NCI-H345 treated with DMSO at 0.1 percent for 48 hours (cell line): ENCODE measurements around the gene KCTD21.
A peak's percentile ranks its signal among the peaks of the same experiment; 100 is the strongest.

Source experiments
- DNase-seq: peaks from one replicate; lab custom pipeline; 2025; ENCODE audit not compliant: unreplicated experiment; lab: John Stamatoyannopoulos, UW

KCTD21 gene

GRCh38 chr11:78202733-78203167, 14.3 kb upstream of the KCTD21 start:
- no peak for DNase-seq

DNA sequence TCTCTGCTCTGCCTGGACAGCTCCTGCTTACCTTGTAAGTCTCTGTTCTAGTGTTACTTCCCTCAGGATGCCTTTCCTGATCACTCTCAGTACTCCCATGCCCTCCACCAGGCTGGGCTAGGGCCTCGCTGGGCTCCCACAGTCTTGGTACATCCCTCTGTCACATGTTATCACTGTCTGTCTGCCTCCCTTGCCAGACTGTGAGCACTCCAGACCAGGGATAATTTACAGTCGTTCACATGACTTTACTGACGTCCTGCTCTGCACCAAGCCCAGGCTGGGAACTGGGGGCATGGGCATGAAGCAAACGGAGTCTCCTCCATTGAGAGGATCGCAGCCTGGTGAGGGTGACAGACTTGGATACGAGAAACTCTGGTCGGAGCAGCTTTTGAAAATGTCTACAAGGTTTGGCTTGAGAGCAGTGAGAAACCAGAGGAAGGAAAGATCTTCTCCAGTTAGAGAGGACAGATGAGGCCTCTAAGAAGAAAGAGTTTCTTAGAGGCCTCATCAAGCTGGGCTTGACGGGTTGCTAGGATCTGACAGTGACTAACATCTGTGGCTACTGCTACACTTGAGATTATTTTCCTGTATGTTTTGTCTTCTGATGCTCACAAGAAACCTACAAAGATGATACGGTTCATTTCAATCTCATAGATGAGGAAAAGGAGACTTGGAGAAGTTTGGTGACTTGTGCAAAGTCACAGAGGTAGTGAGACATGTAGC, 12.8 kb upstream of the KCTD21 start:
- DNase-seq: no peak

DNA sequence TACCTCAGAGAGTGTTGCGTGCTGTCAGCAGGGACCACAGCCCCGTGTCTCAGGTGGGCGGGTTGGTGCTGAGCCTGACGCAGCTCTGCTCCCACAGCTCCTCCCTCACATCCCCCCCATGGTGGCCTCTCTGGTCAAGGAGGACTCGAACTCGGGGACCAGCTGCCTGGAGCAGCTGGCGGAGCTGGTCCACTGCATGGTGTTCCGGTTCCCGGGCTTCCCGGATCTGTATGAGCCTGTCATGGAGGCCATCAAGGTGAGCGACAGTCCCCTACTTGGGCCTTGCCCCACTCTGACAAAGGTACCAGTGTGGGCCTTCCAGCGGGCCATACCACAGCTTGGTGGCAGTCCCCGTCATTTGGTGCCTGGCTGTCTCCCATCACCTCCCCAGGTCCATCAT, 12.1 kb upstream of the KCTD21 start:
- DNase-seq: no peak

DNA sequence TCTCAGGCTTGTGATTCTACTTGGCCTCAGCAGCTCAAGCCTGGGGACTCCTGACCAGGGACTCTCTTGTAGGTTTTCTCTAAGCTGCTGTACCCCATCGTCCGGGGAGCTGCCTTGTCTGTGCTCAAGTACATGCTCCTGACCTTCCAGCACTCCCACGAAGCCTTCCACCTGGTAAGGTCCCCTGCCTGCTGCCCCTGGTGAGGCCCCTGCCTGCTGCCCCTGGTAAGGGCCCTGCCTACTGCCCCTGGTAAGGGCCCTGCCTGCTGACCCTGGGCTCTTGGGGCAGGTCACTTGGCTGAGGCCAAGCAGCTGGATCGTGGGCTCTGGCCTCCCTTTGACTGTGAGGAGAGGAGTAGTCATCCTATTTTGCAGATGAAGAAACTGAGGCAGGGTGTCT, 11.6 kb upstream of the KCTD21 start:
- DNase-seq: no peak

DNA sequence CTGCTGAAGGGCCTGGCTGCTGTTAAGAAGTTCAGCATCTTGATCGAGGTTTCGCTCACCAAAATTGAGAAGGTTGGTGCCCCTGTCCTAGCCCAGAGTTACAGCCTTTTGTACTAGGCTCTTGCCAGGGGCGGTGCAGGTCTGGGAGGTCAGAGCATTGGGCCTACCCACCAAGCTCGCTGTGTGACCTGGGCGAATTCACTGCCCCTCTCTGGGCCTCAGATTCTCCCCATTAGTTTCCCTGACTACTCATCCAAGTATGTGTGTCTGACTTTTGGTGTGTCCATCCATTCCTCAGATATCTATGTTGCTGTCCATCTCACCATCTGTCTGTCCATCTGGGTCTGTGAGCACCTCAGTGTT, 11.2 kb upstream of the KCTD21 start:
- DNase-seq: no peak

- no peak for DNase-seq
These were observed 10.7 kb upstream of the KCTD21 start for GRCh38 chr11:78199015-78199652.

GRCh38 chr11:78197816-78198215, 9.4 kb upstream of the KCTD21 start:
- DNase-seq: no peak

DNA sequence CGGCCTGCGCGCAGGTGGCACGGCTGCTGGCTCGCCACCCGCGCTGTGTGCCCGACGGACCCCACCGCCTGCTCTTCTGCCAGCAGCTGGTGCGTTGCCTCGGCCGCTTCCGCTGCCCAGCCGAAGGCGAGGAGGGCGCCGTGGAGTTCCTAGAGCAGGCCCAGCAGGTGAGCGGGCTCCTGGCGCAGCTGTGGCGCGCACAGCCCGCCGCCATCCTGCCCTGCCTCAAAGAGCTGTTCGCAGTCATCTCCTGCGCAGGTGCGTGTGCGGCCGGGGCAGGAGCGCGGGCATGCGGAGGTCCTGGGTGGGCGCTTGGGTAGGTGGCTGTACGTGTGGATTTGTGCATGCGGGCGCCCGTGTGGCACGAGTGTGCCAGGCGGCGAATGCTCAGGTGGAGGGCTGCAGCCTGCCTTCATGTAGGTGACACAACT, 8.2 kb upstream of the KCTD21 start:
- DNase-seq: no peak

DNA sequence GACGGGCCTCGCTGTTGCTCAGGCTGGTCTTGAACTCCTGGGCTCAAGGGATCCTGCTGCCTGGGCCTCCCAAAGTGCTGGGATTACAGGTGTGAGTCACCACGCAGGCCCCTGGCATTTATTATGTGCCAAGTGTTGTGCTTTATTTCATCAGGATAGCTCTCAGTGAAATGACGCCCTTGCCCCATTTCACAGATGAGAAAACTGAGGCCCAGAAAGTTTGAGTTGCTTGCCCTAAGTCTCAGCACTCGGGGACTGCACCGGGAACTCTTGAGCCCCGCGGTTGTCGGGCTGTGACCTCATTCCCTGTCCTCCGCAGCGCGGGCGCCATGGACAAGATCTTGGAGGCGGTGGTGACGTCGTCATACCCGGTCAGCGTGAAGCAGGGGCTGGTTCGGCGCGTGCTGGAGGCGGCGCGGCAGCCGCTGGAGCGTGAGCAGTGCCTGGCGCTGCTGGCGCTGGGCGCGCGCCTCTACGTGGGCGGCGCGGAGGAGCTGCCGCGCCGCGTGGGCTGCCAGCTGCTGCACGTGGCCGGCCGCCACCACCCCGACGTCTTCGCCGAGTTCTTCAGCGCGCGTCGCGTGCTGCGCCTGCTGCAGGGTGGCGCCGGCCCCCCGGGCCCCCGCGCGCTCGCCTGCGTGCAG, 7.6 kb upstream of the KCTD21 start:
- no peak for DNase-seq

DNA sequence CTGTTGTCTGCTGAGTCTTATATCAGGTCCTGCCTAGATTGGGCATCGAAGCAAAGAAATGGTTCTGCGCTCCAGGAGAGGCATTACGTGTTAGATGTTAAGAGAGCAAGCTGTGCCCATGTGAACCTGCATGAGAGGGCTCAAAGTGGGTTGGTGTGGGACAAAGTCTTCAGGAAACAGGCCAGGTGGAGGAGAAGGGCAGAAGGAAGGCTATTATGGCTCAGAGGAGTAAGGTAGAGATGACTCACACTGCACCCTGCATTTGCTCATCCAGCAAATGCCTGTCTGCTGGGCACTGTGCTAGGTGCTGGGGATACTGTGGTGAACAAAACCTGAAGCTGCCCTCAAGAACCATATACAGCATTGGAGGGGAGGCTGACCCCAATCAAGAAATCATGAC, 6.1 kb upstream of the KCTD21 start:
- DNase-seq: no peak

DNA sequence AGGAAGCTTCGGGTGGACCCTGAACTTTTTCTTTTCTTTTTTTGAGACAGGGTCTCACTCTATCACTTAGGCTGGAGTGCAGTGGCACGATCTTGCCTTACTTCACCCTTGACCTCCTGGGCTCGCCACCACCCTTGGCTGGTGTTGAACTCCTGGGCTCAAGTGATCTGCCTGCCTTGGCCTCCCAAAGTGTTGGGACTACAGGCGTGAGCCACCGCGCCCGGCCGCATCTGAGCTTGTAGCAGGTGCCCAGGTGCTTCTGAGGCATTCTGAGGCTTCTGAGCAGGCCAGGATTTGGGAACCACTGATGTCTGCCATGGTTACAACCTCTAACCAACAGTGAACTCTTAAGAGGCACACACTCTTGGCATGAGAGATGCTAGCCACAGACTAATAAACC, 5.4 kb upstream of the KCTD21 start:
- DNase-seq: no peak

GRCh38 chr11:78192911-78193351, 4.5 kb upstream of the KCTD21 start:
- no peak for DNase-seq

GRCh38 chr11:78192223-78192719, 3.8 kb upstream of the KCTD21 start:
- no peak for DNase-seq

- no peak for DNase-seq
These were observed 2.6 kb upstream of the KCTD21 start for GRCh38 chr11:78190871-78191538.

GRCh38 chr11:78190374-78190773, 1.9 kb upstream of the KCTD21 start:
- DNase-seq: no peak

DNA sequence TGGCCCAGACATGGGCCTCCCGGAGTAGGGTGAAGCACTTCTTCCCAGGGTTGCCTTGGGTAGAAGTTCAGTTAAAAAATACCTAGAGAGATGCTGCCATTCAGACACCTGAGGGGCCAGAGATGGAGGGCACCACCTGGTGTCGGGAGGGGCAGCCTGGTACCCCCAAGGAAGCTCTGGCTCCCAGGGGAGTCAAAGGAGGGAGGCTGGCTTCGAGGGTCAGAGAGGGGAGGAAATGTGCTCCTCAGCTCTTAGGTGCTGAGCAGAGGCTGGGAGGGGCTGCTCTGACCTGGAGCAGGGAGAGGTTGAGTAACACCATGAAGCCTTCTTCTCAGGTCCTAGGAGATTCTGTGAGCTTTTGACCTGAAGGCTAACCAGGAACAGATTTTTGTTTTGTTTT, 1.4 kb upstream of the KCTD21 start:
- no peak for DNase-seq

GRCh38 chr11:78189174-78189724, 823 bp upstream of the KCTD21 start:
- no peak for DNase-seq

GRCh38 chr11:78187366-78188285, 800 bp downstream of the KCTD21 start:
- DNase-seq: peak; percentile 44

GRCh38 chr11:78181185-78181584, 7.2 kb downstream of the KCTD21 start:
- DNase-seq: no peak

GRCh38 chr11:78180751-78181150, 7.7 kb downstream of the KCTD21 start:
- DNase-seq: no peak
